ENCODE data around the gene GRIA1. TPM values are rescaled to one million over a fixed set of nuclear protein-coding genes. Genes with fewer than 3 reads are reported as not detected.

Gene GRIA1
- total RNA-seq, 4 donors from 2014 or later: 0.27 to 1.9 (median 0.99) TPM

DNA sequence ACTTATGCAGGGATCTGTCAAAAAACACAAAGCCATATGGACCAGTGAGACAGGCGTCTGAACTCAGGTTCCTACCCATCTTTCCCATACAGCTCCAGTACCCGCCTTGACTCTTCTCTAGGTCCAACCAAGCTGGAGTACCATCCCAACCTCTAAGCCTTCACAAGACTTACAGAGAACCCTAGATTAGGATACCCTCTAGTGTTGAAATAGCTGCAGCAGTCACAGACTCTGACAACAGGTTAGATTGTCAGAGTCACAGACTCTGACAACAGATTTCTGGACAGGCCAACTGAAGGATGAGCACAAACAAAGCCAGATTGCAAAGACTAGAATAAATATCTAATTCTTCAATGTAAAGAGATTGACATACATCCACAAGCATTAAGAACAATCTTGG, 266.1 kb downstream of the GRIA1 start:
- Histone ChIP-seq H3K4me1 (no peaks in the 10 kb centered on the region), H3K9me3 (peaks cover 0 to 30% (median 0%) of the 10 kb centered on the region in 3 donors), H3K4me3 (no peak overlapping the region), H3K27ac (no peak overlapping the region), H3K27me3 (no peaks in the 10 kb centered on the region), H3K36me3 (no peaks in the 10 kb centered on the region)
- TF ChIP-seq, protein P1, sequence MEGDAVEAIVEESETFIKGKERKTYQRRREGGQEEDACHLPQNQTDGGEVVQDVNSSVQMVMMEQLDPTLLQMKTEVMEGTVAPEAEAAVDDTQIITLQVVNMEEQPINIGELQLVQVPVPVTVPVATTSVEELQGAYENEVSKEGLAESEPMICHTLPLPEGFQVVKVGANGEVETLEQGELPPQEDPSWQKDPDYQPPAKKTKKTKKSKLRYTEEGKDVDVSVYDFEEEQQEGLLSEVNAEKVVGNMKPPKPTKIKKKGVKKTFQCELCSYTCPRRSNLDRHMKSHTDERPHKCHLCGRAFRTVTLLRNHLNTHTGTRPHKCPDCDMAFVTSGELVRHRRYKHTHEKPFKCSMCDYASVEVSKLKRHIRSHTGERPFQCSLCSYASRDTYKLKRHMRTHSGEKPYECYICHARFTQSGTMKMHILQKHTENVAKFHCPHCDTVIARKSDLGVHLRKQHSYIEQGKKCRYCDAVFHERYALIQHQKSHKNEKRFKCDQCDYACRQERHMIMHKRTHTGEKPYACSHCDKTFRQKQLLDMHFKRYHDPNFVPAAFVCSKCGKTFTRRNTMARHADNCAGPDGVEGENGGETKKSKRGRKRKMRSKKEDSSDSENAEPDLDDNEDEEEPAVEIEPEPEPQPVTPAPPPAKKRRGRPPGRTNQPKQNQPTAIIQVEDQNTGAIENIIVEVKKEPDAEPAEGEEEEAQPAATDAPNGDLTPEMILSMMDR (IDR thresholded peaks at IDR 0.05): no peak
- TF ChIP-seq POLR2AphosphoS5 (IDR thresholded peaks at IDR 0.05): no peak
- no peak for TF ChIP-seq POLR2A (IDR thresholded peaks at IDR 0.05)
- no peak for TF ChIP-seq EP300 (IDR thresholded peaks at IDR 0.05)
- ATAC-seq: no peak
- 85 to 100% methylated on average over 1 to 2 of the region's 2 CpGs for WGBS, 2 donors (ENCODE audit: low coverage in 1 of 2)

DNA sequence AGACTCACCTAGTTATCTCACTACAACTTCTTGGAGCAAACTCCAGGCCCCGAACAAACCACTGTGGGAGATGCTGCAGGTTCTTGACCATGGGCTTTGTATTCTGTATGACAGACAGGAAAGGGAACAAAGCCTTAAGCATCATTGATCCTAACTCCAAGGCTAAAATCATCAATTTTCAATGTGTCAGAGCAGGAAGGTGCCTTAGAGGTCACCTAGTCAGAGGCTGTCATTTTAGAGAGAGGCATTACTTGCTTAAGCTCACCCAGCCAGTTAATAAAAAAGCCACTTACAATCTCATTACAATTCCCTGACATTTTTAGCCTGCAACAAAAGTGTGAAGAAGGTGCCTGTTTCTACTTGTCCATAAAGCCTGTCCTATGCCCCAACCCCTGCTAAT, 275.5 kb downstream of the GRIA1 start:
- TF ChIP-seq POLR2AphosphoS5 (IDR thresholded peaks at IDR 0.05) (no peak), EP300 (IDR thresholded peaks at IDR 0.05) (no peak), POLR2A (IDR thresholded peaks at IDR 0.05) (no peak)
- TF ChIP-seq, protein P1 (IDR thresholded peaks at IDR 0.05): no peak
- Histone ChIP-seq H3K4me1 (no peaks in the 10 kb centered on the region), H3K27me3 (peaks cover 5% of the 10 kb centered on the region), H3K9me3 (no peaks in the 10 kb centered on the region), H3K27ac (no peak overlapping the region), H3K36me3 (no peaks in the 10 kb centered on the region), H3K4me3 (no peak overlapping the region)
- no peak for ATAC-seq
- WGBS, 2 donors (ENCODE audit: low coverage in 1 of 2): 63 to 88% methylated on average over 1 of the region's 1 CpG

DNA sequence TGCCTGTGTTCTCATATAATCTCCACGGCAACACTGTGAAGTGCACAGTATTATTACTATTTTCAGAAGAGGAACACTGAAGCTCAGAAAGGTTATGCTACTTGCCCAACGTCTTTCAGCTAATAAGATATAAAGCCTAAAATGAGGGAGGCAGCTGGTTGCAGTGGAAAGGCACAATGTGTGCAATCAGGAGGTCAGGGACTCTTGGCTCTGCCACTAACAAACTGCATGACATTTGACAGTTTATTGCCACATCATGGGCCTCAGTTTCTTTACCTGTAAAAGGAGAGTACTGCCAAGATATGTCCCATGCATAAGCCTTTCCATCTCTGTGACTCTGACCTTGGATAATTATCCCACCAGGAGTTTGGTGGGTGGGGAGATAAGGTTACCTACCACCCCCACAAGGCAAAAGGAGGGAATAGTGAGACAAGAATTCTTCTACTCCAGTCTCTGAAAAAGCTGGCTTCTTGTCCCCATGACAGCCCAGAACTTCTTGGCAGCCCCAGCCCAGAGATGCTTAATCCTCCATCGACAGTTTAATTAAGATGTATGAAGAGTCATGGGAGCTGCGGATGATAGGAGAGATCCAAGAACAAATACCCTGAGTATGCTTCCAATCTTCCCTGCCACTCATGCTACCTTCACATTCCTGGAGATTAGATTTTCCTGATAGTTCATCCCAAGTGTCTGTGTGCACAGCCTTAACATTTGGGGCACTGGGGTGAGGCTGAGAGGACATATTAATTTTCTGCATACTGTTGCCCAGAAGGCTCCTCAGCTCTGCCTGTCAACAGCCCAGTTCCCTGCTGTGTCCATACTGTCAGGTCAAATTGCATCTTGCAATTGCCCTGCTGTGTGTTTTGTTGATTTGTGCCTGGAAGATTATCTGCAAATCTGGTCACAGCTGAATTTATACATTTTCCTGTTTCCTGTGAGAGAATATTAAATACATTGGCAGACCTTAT, 277.0 kb downstream of the GRIA1 start:
- Histone ChIP-seq H3K27me3 (peaks cover 5% of the 10 kb centered on the region), H3K4me3 (no peak overlapping the region), H3K4me1 (no peaks in the 10 kb centered on the region), H3K27ac (no peak overlapping the region), H3K36me3 (no peaks in the 10 kb centered on the region), H3K9me3 (no peaks in the 10 kb centered on the region)
- TF ChIP-seq, protein P1 (IDR thresholded peaks at IDR 0.05): no peak
- TF ChIP-seq EP300 (IDR thresholded peaks at IDR 0.05): no peak
- no peak for TF ChIP-seq POLR2AphosphoS5 (IDR thresholded peaks at IDR 0.05)
- TF ChIP-seq POLR2A (IDR thresholded peaks at IDR 0.05): no peak
- no peak for ATAC-seq
- 34 to 72% methylated on average over 2 to 4 of the region's 4 CpGs for WGBS, 2 donors (ENCODE audit: low coverage in 1 of 2)

DNA sequence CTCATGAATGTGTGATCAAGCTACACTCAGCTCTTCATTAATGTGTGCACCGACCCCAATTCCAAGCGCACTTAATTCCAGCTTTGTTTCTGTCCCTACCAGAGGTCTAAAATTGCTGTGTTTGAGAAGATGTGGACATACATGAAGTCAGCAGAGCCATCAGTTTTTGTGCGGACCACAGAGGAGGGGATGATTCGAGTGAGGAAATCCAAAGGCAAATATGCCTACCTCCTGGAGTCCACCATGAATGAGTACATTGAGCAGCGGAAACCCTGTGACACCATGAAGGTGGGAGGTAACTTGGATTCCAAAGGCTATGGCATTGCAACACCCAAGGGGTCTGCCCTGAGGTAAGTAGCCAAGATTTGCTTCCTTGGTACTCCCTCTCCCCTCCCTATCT, 279.6 kb downstream of the GRIA1 start:
- Histone ChIP-seq H3K27ac (no peak overlapping the region), H3K27me3 (peaks cover 5% of the 10 kb centered on the region), H3K36me3 (no peaks in the 10 kb centered on the region), H3K4me1 (no peaks in the 10 kb centered on the region), H3K9me3 (no peaks in the 10 kb centered on the region), H3K4me3 (no peak overlapping the region)
- no peak for ATAC-seq
- 91 to 100% methylated on average over 1 to 5 of the region's 5 CpGs for WGBS, 2 donors (ENCODE audit: low coverage in 1 of 2)
- TF ChIP-seq EP300 (IDR thresholded peaks at IDR 0.05) (no peak), POLR2A (IDR thresholded peaks at IDR 0.05) (no peak), POLR2AphosphoS5 (IDR thresholded peaks at IDR 0.05) (no peak)
- TF ChIP-seq, protein P1 (IDR thresholded peaks at IDR 0.05): no peak

DNA sequence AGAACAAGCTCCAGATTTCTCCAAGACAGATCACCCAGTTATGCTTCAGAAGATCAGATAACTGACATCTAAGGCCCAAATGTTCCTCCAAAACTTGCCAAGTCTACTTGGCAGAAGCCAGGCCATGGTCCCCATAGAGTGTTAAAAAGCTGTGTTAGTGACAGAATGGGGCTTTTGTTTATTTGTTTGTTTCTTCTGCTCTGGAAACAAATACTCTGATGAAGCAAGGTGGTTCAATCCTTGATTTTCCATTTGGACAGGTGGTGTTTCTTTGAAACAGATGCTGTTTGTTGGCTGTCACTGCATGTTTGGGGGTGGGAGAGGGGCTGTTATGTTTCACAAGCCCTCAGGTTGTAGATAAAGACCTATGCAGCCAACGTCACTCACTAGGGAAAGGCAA, 284.2 kb downstream of the GRIA1 start:
- H3K4me1 ChIP-seq: no peaks in the 10 kb centered on the region
- 20 to 57% methylated on average over 1 of the region's 1 CpG for WGBS, 2 donors (ENCODE audit: low coverage in 1 of 2)
- H3K27ac ChIP-seq: no peak overlapping the region
- H3K27me3 ChIP-seq: peaks cover 5% of the 10 kb centered on the region
- no peak overlapping the region for H3K4me3 ChIP-seq
- no peaks in the 10 kb centered on the region for H3K36me3 ChIP-seq
- H3K9me3 ChIP-seq: no peaks in the 10 kb centered on the region
- TF ChIP-seq, protein P1 (IDR thresholded peaks at IDR 0.05): no peak
- TF ChIP-seq POLR2A (IDR thresholded peaks at IDR 0.05) (no peak), EP300 (IDR thresholded peaks at IDR 0.05) (no peak), POLR2AphosphoS5 (IDR thresholded peaks at IDR 0.05) (no peak)
- ATAC-seq: no peak

Measured in gastroesophageal sphincter (tissue), 4 donors.